ENCODE results near the gene PMAIP1.

- TF ChIP-seq CTCF (IDR thresholded peaks at IDR 0.05) (no peak), POLR2AphosphoS5 (IDR thresholded peaks at IDR 0.05) (no peak), POLR2A (IDR thresholded peaks at IDR 0.05) (no peak)
These were observed 34.4 kb upstream of the PMAIP1 start for GRCh38 chr18:59865241-59865986.
